ENCODE measurements around the gene NKD2.

DNA sequence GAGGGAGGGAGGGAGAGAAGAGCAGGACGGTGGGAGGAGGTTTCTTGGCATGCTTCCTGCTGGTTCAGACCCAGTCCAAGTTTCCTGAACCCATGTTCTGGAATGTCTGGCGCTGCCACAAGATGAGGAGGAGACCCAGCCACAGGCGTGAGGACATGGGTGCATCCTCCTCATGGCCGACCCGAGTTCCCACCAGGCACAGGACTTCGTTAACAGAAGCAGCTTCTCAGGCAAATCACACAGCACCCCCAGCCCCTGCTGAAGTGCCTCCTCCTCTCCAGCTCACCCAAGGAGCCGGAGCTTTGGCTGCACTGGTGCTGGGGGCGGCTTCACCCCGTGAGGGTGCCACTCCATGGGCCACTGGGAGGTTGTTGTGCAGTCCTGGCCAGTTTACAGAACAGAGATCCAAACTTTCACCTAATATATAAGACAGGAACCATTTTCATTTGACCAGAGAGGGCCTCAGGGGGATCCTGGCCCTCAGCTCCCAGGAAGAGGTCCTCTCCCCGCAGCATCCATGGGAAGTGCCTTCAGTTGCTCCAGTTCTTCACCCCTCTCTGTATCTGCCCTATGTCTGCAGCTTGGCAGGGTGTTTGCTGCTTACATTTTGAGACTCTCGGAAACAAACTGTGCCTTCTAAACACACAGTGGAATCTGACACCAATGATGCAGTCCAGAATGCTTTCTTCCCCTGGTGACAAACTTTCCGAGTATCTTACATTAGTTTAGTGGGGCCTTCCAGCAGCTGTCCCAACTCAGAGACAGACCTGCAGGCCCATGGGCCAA, 10.2 kb upstream of the NKD2 start:
- TF ChIP-seq, protein P1, sequence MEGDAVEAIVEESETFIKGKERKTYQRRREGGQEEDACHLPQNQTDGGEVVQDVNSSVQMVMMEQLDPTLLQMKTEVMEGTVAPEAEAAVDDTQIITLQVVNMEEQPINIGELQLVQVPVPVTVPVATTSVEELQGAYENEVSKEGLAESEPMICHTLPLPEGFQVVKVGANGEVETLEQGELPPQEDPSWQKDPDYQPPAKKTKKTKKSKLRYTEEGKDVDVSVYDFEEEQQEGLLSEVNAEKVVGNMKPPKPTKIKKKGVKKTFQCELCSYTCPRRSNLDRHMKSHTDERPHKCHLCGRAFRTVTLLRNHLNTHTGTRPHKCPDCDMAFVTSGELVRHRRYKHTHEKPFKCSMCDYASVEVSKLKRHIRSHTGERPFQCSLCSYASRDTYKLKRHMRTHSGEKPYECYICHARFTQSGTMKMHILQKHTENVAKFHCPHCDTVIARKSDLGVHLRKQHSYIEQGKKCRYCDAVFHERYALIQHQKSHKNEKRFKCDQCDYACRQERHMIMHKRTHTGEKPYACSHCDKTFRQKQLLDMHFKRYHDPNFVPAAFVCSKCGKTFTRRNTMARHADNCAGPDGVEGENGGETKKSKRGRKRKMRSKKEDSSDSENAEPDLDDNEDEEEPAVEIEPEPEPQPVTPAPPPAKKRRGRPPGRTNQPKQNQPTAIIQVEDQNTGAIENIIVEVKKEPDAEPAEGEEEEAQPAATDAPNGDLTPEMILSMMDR (IDR thresholded peaks at IDR 0.05; ENCODE audit: low read length), result no peak
- no peak for TF ChIP-seq EZH2 (IDR thresholded peaks at IDR 0.05; ENCODE audit: borderline replicate concordance, low read length)

All from OCI-LY1 (cell line).